ENCODE measurements around the gene SPEM2.
"Not testable (repeated sequence)": the region's sequence is repeated elsewhere in the genome, so short reads cannot be mapped to it uniquely, and the experiment has no call there.

SPEM2 gene

DNA sequence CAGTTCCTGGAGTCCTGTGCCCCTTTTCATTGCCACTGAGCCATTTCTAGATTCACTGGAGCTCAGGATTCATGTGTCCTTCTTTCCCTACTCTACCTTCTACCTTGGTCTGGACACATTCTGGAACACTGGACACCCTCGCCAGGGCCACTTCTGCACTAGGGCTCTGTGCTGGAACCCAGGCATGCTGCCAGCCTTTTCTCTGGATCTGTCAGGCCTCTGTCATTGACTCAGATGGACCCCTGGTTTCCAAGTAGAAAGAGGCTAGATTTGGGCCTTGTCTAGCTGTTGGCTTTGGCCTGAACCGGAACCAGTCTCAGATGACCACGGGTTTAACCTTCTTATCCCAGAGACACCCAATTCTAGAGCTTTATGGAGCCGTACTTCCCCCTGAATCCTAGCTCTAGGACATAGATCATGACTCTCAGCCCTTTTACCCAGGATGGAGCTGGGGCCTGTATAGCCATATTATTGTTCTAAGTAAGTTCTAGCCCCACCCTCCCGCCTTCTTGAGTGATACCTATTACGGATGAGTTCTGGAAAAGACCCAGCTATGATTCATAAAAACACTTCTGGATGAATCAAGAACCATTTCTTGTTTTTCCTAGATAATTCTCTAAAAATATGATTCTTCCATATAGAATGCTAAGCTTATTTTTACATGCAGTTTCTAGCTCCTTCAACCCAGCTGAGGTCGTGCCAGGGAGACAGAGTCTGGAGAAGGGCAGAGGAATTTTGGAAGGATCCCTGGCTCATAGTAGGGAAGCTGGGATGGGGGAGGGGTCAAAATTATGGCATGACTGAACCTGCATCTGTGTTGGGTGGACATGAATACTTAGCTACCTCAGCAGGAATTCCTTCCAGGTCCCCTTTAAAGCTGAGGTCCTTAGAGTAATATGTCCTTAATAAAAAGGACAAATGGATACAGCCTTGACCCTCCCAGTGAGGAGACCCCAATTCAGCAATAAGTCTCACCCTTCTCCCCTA is 18.4 kb downstream of the SPEM2 start:
- no peak for DNase-seq

DNA sequence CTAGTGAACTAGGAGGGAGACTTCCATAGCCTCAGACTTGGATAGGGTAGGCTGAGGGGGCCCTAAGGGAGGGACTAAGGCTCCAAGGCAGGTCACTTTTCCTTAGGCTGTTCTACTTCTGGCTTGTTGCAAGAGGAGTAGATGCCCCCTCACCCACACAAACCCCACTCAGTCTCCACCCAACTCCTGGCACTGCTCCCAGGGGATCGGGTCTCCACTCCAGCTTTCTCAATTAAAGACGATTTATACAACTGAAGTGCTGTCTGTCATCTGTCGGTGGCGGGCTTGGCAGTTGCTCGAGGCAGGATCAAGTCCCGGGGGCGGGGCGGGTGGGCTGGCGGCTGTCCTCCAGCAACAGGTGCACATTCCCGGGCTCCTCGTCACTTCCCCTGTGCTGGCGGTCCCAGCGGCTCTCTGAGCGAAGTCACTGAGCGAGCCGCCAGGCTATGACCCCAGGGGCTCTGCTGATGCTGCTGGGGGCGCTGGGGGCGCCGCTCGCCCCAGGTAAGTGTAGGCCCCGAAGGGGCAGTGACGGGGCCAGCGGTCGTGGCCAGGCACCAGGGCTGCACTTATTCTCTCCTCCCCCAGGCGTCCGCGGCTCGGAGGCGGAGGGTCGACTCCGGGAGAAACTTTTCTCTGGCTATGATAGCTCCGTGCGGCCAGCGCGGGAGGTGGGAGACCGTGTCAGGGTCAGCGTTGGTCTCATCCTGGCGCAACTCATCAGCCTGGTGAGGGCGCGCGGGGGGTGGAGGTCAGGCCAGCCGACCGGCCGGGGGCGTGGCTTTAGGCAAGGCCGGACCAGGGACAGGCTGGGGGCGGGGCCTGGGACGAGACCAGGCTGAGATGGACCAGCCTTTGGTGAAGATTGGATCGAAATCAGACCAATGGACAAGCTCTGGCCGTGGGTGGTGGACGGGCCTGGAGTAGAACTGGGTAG is 19.5 kb downstream of the SPEM2 start, which contains the start of gene CHRNB1:
TSS of gene CHRNB1 (plus strand) at position 380 of the 937 bp plus-strand sequence. CDS start at position 447, 67 bp downstream.
- DNase-seq: peak; percentile 92

DNA sequence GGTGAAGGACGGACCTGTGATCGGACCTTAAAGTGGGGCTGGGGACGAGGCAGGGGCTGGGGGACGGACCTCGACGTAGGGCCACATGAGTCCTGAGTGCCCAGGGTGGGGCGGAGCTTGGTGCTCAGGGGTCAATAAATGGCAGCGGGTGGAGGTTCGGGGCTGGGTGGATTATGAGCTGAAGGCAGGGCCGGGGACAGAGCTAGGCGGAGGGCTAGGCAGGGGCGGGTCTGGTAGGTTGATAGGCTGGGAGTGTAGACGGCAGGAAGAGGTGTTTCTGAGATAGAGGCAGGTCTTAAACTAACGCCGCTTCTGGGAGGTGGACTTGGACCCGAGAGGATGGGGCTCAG is 20.2 kb downstream of the SPEM2 start:
- peak; percentile 37 for DNase-seq

DNA sequence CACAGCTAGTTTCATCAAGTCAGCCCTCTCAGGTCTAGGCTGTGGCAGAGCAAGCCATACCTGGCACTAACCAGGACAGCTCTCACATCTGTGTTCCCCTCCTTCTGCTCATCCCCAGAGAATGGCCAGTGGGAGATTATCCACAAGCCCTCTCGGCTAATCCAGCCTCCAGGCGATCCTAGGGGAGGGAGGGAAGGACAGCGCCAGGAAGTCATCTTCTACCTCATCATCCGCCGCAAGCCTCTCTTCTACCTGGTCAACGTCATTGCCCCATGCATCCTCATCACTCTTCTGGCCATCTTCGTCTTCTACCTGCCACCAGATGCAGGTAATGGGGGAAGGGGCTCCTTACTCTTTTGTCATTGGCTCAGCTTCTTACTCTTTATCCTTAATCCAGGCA is 23.0 kb downstream of the SPEM2 start:
- no peak for DNase-seq

DNA sequence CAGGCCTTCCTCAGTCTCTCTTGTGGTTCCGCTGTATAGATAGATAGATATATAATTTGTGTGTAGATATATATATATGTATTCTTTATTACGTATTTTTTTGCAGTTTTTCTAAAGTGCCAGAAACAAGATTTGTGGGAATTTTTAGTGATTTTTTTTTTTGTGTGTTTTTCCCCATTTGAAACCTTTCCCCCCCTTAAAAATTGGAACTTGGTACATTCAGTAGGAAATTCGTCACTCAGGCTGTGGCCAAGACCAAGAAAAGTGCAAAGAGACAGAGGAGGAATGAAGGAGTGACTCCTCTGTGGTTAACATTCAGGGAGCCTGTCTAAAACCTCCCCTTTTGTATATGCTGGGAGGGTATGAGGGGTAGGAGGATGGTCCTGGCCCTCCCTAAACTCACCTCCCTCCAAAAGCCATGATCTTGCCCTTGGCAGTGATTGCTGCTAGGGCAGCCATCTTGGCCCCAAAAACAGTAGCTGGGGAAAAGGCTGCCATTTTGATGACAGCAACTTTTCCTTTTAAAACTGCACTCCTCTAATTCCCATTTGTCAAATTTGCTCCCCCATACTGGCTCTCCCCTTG is 34.6 kb downstream of the SPEM2 start:
- no peak for DNase-seq

DNA sequence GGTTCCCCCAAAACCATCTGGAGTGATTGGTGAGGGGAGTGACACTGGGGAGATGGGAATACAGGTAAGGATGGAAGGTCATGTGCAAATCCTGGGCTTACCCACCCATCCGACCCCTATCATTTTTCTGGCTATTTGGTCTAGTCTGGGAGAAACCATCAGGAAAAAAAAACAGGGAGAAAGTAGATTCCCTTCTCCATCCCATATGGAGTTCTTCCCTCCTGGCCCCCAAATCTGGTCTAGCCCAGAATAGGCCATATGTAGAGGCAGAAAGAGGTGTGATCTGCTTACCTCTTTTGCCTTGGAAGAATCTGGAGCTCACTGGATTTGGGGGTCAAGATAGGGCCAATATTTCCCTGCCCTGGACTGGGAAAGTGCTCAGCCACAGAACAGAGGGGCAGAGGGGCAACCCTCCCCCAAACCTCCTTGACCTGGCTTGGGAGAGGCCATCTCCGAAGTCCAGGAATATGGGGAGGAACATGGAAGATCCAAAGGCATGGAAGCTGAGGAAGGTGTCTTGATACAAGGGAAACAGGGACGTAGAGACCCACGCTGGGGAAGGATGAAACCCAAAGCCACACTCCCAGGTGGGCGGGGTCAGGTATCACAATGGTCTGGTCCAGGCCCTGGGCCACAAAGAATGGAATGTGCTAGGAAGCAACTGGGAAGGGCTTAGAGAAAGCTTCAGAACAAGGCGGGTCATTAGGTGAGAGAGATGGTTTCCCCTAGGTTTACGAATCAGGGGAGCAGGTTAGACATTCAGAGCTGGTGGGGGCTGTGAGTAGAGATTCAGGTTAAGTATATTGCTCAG is 35.6 kb downstream of the SPEM2 start:
- DNase-seq: no peak

DNA sequence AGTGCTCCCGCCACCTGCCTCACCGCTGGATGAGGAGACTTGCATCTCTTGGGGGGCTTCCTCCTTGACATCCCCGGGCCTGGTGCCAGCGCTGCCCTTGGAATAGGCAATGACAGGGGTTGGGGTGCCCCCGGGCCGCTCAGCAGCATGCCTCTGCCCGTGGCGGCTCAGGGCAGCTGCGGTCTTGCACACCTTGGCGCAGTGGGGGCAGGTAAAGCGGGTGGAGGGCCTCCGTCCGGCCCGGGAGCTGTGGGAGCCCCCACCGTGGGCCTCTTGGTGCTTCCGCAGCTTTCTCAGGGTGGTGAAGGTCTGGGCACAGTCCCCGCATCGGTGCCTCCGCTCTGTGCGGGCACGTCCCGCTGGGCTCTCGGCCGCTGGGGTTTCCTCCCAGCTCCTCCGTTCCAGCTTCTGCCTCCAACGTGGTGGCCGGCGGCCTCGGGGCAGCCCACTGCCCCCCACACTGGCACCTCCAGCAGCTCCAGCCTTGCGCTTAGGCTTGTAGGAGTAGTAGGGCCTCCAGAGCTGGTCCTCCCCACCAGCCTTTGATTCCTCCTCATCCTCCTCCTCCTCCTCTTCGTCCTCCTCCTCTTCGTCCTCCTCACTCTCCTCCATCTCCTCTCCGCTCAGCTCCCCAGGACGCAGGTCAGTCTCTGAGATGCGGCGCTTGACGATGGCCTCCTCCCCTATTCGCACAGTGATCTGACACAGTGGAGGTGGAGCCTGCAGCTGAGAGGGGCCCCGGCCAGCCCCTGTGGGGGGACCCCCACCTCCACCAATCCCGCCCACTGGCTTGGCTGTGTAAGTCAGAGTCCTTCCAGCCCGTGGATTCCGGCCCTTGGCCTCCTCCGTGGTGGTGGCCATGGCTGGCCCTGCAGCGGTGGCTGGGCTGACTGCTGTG is 37.3 kb downstream of the SPEM2 start:
- DNase-seq: no peak

DNA sequence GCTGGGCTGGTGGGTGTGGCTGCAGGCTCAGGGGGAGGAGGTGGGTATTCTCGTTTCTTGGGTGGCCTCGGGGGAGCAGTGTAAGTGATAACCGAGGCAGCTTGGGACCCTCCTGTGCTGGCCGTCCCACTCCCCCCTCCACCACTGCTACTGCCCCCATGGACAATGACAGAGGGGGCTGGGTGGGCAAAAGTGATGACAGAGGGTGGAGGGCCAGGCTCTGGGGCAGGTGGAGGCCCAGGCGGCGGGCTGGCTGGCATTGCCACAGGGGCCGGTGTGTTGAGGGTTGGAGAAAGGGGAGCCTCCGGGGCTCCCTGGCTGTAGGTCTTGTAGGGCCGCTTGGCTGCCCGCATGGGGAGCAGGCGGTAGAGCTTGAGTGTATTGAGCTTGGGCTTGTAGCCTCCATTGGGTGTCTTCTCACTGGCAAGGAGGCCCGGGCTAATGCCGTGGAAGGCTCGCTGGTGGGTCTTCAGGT is 38.0 kb downstream of the SPEM2 start:
- no peak for DNase-seq

DNA sequence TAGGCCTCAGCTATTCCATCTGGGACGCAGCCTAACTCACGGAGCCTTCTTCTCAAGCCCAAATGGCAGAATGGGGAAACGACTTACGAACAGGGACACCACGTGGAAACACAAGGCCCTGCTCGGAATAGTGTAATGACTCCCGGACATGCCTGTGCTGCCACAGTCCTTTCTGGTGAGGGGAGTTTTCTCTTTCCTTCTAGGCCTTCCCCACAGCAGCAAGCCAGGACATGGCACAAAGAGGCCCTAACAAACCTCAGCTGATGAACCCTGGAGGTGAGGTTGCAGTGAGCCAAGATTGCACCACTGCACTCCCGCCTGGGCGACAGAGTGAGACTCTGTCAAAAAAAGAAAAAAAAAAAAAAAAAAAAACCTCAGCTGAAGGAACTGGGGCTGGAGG is 38.7 kb downstream of the SPEM2 start:
- DNase-seq: no peak

DNA sequence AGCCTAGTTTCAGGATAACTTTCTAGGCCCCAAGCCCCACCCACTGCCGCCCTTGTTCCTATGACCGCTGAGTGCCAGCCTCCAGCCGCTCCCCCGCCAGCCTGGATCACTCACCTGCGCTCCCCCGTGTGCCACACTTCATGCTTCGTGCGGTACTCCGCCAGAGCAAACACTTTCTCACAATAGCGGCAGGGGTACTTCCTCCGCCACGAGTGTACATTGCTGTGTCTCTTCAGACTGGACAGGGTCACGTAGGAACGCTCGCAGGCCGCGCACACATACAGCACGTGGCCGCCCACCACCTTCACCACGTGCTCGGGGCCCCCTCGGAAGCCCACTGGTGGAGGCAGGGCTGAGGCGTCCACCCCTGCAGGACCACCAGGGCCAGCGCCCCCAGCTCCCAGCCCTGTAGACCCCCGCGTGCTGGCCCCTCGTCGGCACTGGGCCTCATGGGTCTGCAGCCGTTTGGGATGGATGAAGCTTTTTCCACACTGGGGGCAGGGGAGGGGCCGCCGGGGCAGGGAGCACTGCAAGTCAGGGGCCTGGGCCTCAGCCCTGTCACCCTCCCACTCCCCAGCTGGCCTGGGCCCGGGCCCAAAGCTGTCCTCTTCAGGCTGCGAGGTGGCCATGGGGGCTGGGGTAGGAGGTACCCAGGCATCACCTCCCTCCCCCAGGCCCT is 40.3 kb downstream of the SPEM2 start:
- no peak for DNase-seq

DNA sequence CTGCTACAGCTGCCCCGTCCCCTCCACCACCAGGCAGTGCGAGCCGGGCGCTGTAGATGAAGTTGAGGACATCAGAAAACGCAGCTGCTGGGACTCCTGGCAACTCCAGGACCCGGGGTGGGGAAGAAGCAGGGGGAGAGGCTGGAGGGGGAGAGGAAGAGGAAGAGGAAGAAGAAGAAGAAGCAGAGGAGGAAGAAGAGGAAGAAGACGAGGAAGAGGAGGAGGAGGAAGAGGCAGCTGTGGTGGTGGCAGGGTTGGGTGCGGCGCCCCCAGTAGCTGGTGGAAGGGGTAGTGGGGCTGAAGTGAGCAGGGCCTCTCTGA is 40.9 kb downstream of the SPEM2 start:
- no peak for DNase-seq

DNA sequence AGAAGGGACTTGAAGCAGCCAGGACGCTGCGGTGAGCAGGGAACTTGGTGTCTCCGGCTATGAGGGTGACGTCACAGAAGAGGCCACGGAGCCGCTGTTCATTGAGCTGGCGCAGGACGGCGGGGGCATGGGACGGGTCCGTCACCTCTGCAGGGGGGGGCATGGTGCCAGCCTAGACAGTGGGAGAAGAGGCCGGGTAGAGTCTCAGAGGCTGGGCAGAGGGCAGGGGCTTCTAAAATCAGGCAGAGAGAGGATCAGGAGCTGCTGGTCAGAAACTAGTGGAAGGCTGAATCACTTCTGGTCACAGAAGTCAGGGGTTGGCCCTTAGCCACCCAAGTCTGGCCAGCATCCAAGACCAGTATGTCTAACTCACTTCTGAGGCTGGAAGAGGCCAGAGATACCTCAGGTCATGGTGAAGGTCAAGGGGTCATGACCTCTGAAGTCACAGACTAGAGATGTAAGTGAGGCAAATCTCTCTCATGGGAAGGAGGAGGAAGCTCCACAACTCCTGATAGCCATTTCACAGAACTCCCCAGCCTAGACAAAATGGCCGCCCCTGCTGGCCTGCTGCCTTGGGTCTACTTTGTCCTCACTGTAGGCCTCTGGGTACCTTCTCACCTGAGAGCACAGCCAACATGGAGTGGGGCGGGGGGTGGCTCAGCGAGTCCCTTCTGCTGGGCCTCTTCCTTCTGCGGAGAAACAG is 41.4 kb downstream of the SPEM2 start:
- DNase-seq: no peak

DNA sequence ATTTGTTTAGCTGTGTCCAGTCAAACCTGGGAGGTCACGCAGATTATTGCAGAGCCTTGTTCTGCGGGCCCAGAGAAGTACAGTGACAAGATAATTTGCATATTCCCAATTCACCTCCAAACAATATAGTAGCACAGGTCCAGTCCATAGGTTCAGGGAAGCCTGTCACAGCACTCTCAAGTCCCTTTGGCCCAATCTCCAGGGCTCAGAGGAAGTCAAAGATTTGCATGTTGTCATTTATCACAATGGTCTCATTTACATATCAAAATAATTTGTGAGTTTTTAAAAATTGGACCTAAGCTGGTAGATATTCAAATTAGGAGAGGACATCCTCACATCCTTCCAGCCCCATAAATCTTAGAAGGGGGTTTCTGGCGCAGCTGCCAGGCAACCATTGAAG is 42.1 kb downstream of the SPEM2 start:
- DNase-seq: no peak

DNA sequence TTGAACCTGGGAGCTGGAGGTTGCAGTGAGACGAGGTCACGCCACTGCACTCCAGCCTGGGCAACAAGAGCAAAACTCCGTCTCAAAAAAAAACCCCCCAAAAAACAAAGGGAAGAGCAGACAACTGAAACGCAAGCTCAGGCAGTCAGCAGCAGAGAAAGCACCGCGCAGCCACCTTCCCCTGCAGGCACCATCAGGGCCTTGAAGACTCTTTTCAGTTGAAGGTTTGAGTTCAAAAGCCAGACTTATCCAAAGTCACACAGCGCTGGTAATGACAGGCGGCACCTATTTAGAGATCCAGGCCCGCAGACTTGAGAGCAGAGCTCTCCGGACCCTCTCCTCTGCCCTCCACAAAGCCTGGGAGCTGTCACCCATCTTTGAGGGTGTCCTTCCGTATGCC is 42.9 kb downstream of the SPEM2 start:
- DNase-seq: no peak

DNA sequence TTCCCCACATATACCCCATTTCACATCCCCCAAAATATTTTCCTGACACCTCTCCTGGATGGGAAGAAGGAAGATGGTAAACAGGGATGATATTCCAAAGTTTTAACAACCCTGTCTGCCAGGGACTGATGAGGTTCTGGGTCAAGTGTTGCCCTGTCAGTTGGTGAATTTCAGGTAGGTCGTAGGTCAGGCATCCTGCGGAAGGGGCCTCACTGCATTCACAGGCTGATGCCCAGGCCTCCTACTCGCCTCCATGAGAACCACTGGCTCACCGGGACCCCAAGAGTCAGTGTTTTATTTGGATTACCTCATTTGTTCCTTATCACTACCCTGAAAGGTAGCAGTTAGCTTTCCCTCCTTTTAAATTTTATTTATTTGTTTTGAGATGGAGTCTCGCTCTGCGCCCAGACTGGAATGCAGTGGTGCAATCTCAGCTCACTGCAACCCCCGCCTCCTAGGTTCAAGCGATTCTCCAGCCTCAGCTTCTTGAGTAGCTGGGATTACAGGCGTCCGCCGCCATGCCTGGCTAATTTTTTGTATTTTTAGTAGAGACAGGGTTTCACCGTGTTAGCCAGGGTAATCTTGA is 43.5 kb downstream of the SPEM2 start:
- DNase-seq: no peak

DNA sequence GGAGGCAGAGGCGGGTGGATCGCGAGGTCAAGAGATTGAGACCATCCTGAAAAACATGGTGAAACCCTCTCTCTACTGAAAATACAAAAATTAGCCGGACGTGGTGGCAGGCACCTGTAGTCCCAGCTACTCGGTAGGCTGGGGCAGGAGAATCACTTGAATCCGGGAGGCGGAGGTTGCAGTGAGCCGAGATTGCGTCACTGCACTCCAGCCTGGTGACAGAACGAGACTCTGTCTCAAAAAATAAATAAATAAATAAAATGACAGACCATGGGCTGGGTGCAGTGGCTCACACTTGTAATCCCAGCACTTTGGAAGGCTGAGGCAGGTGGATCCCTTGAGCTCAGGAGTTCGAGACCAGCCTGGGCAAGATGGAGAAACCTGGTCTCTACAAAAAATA is 44.4 kb downstream of the SPEM2 start:
- not testable (repeated sequence) for DNase-seq

DNA sequence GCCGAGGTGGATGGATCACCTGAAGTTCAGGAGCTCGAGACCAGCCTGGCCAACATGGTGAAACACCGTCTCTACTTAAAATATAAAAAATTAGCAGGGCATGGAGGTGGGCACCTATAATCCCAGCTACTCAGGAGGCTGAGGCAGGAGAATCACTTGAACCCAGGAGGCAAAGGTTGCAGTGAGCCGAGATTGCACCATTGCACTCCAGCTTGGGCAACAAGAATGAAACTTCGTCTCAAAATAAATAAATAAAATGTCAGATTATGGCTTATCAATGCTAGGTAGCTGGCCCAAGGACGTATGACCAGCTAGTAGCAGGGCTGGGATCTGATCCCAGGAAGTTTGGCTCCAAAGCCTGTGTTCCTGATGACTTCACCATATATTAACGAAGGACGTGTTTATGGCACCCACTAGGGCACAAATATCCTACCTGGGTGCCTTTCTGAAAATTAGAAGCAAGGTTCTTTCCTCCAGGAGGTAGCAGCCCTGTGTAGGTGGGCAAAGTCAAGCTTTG is 45.1 kb downstream of the SPEM2 start:
- not testable (repeated sequence) for DNase-seq

DNA sequence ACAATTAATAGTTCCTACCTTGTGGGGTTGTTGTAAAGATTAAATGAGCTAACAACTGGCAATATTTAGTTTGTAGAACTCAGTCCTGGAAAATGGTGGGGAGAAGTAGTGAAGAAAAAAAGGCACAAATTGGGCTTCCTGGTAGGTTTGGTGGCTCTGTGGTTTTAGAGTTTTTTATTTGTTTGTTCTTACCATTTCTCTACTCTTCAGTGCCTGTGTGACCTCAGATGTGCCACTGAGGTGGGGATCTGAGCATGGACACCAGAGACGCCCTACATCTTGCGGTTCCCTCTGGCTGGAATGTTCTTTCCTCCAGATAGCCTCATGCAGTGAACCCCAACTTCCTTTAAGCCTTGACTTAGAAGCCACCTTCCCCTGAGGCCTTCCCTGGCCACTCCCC is 46.3 kb downstream of the SPEM2 start:
- DNase-seq: no peak

DNA sequence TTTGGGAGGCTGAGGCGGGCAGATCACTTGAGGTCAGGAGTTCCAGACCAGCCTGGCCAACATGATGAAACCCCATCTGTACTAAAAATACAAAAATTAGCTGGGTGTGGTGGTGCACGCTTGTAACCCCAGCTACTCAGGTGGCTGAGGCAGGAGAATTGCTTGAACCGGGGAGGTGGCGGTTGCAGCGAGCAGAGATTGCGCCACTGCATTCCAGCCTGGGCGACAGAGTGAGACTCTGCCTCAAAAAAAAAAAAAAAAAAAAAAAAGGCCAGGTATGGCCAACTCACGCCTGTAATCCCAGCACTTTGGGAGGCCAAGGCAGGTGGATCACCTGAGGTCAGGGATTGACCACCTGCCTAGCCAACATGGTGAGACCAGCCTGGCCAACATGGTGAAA is 49.4 kb downstream of the SPEM2 start:
- DNase-seq: not testable (repeated sequence)
